GM12892 (cell line): ENCODE results near the gene VAMP2.

ENCODE experiments used
- POLR2A ChIP-seq: IDR thresholded peaks from 2 replicates; pipeline ENCODE4 v1.6.1; 2011; ENCODE audit warnings: low read depth, low read length, control low read depth
- POLR2AphosphoS5 ChIP-seq: IDR thresholded peaks from 2 replicates; pipeline ENCODE4 v1.6.1; 2011; ENCODE audit warnings: low read depth, low read length, control low read depth
- TAF1 ChIP-seq: IDR thresholded peaks from 2 replicates; pipeline ENCODE4 v1.6.1; 2011; ENCODE audit warnings: low read depth, mild to moderate bottlenecking, control low read depth, low read length, borderline replicate concordance

DNA sequence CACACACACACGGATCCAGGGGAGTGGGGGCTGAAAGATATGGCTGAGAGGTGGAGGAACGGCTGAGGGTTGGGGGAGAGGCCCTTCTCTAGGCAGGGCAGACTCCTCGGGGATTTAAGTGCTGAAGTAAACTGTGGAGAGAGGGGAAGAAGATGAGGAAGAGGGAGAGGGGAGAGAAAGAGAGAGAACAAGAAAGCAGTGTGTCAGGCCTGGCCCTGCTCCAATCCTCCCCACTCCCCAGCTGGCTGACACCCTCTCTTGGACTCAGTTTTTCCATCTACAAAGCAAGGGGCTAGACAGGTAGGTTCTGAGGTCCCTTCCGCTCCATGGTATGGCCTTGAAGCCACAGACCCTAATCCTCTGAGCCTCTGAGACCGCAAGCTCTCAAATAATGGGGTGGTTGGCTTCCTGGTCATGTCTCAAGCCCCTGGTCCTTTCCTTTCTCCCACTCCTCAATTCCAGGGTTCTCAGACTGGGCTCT lies 2.0 kb downstream of the VAMP2 start:
- TF ChIP-seq POLR2A: no peak
- no peak for TF ChIP-seq TAF1
- no peak for TF ChIP-seq POLR2AphosphoS5
